ENCODE results near the gene CCDC12.

Gene CCDC12

DNA sequence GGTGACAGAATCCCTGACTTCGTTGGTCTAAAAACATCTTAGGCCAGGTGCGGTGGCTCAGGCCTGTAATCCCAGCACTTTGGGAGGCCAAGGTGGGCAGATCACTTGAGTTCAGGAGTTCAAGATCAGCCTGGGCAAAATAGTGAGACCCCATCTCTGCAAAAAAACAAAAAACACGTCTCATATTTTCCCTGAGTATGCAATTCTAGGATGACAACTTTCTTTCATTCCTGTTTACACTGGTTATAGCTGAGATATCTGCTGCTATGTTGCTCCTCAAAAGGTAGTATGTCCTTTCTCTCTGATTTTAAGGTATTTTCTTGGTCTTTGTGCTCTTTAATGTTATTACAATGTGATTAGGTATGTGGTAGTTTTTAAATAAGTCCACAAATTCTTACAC is 59.7 kb downstream of the CCDC12 start:
- Histone ChIP-seq H3K9ac (ENCODE audit: low read length) (no peak overlapping the region), H3K27ac (ENCODE audit: low read depth, low read length) (no peak overlapping the region), H3K4me3 (ENCODE audit: insufficient read depth, low read length, poor library complexity, severe bottlenecking) (no peak overlapping the region), H3K79me2 (ENCODE audit: insufficient read depth, low read length) (no peaks in the 10 kb centered on the region), H3K36me3 (ENCODE audit: low read length) (peaks cover 41% of the 10 kb centered on the region), H3K4me2 (ENCODE audit: low read depth, low read length, poor library complexity, severe bottlenecking) (no peak overlapping the region), H3K27me3 (ENCODE audit: low read length) (no peaks in the 10 kb centered on the region), H2AFZ (ENCODE audit: low read depth, low read length, severe bottlenecking) (no peak overlapping the region), H3K9me2 (replicated peaks; ENCODE audit: insufficient read depth, low read length) (no peaks in the 10 kb centered on the region), H4K20me1 (ENCODE audit: low read depth, low read length) (no peaks in the 10 kb centered on the region), H3K9me3 (ENCODE audit: insufficient read depth, low read length) (no peaks in the 10 kb centered on the region), H3F3A (ENCODE audit: insufficient read depth) (peaks cover 19% of the 10 kb centered on the region; the same call in 1 of the 2 replicates)
- no peak for TF ChIP-seq CTCF (IDR thresholded peaks at IDR 0.05; ENCODE audit: insufficient read depth, low read length, poor library complexity, severe bottlenecking)

- H3K79me2 ChIP-seq (ENCODE audit: insufficient read depth, low read length) = no peaks in the 10 kb centered on the region
- H3K9ac ChIP-seq (ENCODE audit: low read length) = no peak overlapping the region
- TF ChIP-seq EZH2phosphoT487 (conservative IDR thresholded peaks at IDR 0.05; ENCODE audit: low read length) = no peak
- TF ChIP-seq CTCF (IDR thresholded peaks at IDR 0.05; ENCODE audit: insufficient read depth, low read length, poor library complexity, severe bottlenecking) = no peak
- no peak overlapping the region for H2AFZ ChIP-seq (ENCODE audit: low read depth, low read length, severe bottlenecking)
- no peak overlapping the region for H3K4me3 ChIP-seq (ENCODE audit: insufficient read depth, low read length, poor library complexity, severe bottlenecking)
- H4K20me1 ChIP-seq (ENCODE audit: low read depth, low read length) = no peaks in the 10 kb centered on the region
- no peaks in the 10 kb centered on the region for H3K9me2 ChIP-seq (replicated peaks; ENCODE audit: insufficient read depth, low read length)
- H3K27ac ChIP-seq (ENCODE audit: low read depth, low read length) = no peak overlapping the region
- H3K36me3 ChIP-seq (ENCODE audit: low read length) = peaks cover 36% of the 10 kb centered on the region
- no peak overlapping the region for H3K4me2 ChIP-seq (ENCODE audit: low read depth, low read length, poor library complexity, severe bottlenecking)
- peaks cover 24% of the 10 kb centered on the region for H3F3A ChIP-seq (ENCODE audit: insufficient read depth)
- no peaks in the 10 kb centered on the region for H3K9me3 ChIP-seq (ENCODE audit: insufficient read depth, low read length)
- no peaks in the 10 kb centered on the region for H3K27me3 ChIP-seq (ENCODE audit: low read length)
Measured at GRCh38 chr3:46916278-46916677, 60.3 kb downstream of the CCDC12 start.

GRCh38 chr3:46915297-46915822 is 61.2 kb downstream of the CCDC12 start:
- no peak overlapping the region for H3K4me3 ChIP-seq (ENCODE audit: insufficient read depth, low read length, poor library complexity, severe bottlenecking)
- peaks cover 30% of the 10 kb centered on the region for H3K36me3 ChIP-seq (ENCODE audit: low read length)
- H3K27me3 ChIP-seq (ENCODE audit: low read length) = no peaks in the 10 kb centered on the region
- H3F3A ChIP-seq (ENCODE audit: insufficient read depth) = peaks cover 29% of the 10 kb centered on the region
- H2AFZ ChIP-seq (ENCODE audit: low read depth, low read length, severe bottlenecking) = no peak overlapping the region
- no peaks in the 10 kb centered on the region for H3K9me2 ChIP-seq (replicated peaks; ENCODE audit: insufficient read depth, low read length)
- H4K20me1 ChIP-seq (ENCODE audit: low read depth, low read length) = no peaks in the 10 kb centered on the region
- no peak overlapping the region for H3K4me2 ChIP-seq (ENCODE audit: low read depth, low read length, poor library complexity, severe bottlenecking)
- TF ChIP-seq EZH2phosphoT487 (conservative IDR thresholded peaks at IDR 0.05; ENCODE audit: low read length) (no peak), CTCF (IDR thresholded peaks at IDR 0.05; ENCODE audit: insufficient read depth, low read length, poor library complexity, severe bottlenecking) (no peak)
- no peak overlapping the region for H3K27ac ChIP-seq (ENCODE audit: low read depth, low read length)
- H3K79me2 ChIP-seq (ENCODE audit: insufficient read depth, low read length) = no peaks in the 10 kb centered on the region
- H3K9ac ChIP-seq (ENCODE audit: low read length) = no peak overlapping the region
- H3K9me3 ChIP-seq (ENCODE audit: insufficient read depth, low read length) = no peaks in the 10 kb centered on the region

Measured in SU-DHL-6 (cell line).